OCI-LY1 (cell line): ENCODE measurements around the gene ISX.
"Not testable (repeated sequence)": the region's sequence is repeated elsewhere in the genome, so short reads cannot be mapped to it uniquely, and the experiment has no call there.

Experiments
- H2AFZ ChIP-seq: fragments of 200-600 bp; sonication (generic), shearing (Covaris generic); 2 replicates; pipeline ENCODE4 v1.6.0; 2014; ENCODE audit warnings: antibody characterized with exemption, mild to moderate bottlenecking, low read length
- H3F3A ChIP-seq: fragments of 200-600 bp; sonication (generic), shearing (Covaris generic); 2 replicates; pipeline ENCODE4 v1.6.0; 2014; ENCODE audit warnings: mild to moderate bottlenecking, antibody characterized with exemption, low read length, moderate library complexity; ENCODE audit not compliant: insufficient read depth
- H3K27ac ChIP-seq: fragments of 200-600 bp; sonication (generic); 2 replicates; pipeline ENCODE4 v1.5.1; 2014; ENCODE audit warnings: low read length, mixed run types, mild to moderate bottlenecking, low read depth; ENCODE audit not compliant: poor library complexity, severe bottlenecking
- H3K27me3 ChIP-seq: fragments of 200-600 bp; sonication (generic); 2 replicates; pipeline ENCODE4 v1.6.0; 2014; ENCODE audit warnings: antibody characterized with exemption, mild to moderate bottlenecking, low read length, moderate library complexity; ENCODE audit not compliant: insufficient read depth
- H3K36me3 ChIP-seq: fragments of 200-600 bp; sonication (generic); 2 replicates; pipeline ENCODE4 v1.6.1; 2014; ENCODE audit warnings: mild to moderate bottlenecking, antibody characterized with exemption, low read length, moderate library complexity, mixed read lengths; ENCODE audit not compliant: insufficient read depth
- H3K4me1 ChIP-seq: fragments of 200-600 bp; sonication (generic); 2 replicates; pipeline ENCODE4 v1.5.1; 2014; ENCODE audit warnings: mild to moderate bottlenecking, low read length, moderate library complexity; ENCODE audit not compliant: insufficient read depth, severe bottlenecking
- H3K4me2 ChIP-seq: fragments of 200-600 bp; sonication (generic), shearing (Covaris generic); 2 replicates; pipeline ENCODE4 v1.6.1; 2014; ENCODE audit warnings: low read length
- H3K4me3 ChIP-seq: fragments of 200-600 bp; sonication (generic); 2 replicates; pipeline ENCODE4 v1.5.1; 2014; ENCODE audit warnings: low read length, low read depth, mild to moderate bottlenecking, mixed read lengths; ENCODE audit not compliant: poor library complexity, severe bottlenecking
- H3K79me2 ChIP-seq: fragments of 200-600 bp; shearing (Covaris generic); 2 replicates; pipeline ENCODE4 v1.6.1; 2016; ENCODE audit warnings: mixed run types, low read length, mixed read lengths; ENCODE audit not compliant: insufficient read depth
- H3K9ac ChIP-seq: fragments of 200-600 bp; sonication (generic), shearing (Covaris generic); 2 replicates; pipeline ENCODE4 v1.6.1; 2014; ENCODE audit warnings: mild to moderate bottlenecking, low read length, mixed read lengths
- H3K9me2 ChIP-seq: fragments of 200-600 bp; sonication (generic), shearing (Covaris generic); 2 replicates; pipeline ENCODE4 v1.6.1; 2014; ENCODE audit warnings: low read depth, mild to moderate bottlenecking, low read length, mixed read lengths
- H3K9me3 ChIP-seq: fragments of 200-600 bp; shearing (Covaris generic); 2 replicates; pipeline ENCODE4 v1.6.1; 2014; ENCODE audit warnings: low read length, mixed read lengths
- H4K20me1 ChIP-seq: fragments of 200-600 bp; sonication (generic), shearing (Covaris generic); 2 replicates; pipeline ENCODE4 v1.6.0; 2016; ENCODE audit warnings: mild to moderate bottlenecking, low read length; ENCODE audit not compliant: insufficient read depth
- EZH2 ChIP-seq: fragments of 200-600 bp; sonication (generic), shearing (Covaris generic); IDR thresholded peaks from 2 replicates; pipeline ENCODE4 v1.8.0; 2017; ENCODE audit warnings: borderline replicate concordance, mixed run types, mild to moderate bottlenecking, antibody characterized with exemption, low read length, moderate library complexity, mixed read lengths
- TF ChIP-seq, protein P1 (sequence below): fragments of 200-600 bp; sonication (generic), shearing (Covaris generic); IDR thresholded peaks from 2 replicates; pipeline ENCODE4 v1.5.1; 2017; ENCODE audit warnings: mild to moderate bottlenecking, antibody characterized with exemption, low read length, moderate library complexity, mixed read lengths

The ISX gene

DNA sequence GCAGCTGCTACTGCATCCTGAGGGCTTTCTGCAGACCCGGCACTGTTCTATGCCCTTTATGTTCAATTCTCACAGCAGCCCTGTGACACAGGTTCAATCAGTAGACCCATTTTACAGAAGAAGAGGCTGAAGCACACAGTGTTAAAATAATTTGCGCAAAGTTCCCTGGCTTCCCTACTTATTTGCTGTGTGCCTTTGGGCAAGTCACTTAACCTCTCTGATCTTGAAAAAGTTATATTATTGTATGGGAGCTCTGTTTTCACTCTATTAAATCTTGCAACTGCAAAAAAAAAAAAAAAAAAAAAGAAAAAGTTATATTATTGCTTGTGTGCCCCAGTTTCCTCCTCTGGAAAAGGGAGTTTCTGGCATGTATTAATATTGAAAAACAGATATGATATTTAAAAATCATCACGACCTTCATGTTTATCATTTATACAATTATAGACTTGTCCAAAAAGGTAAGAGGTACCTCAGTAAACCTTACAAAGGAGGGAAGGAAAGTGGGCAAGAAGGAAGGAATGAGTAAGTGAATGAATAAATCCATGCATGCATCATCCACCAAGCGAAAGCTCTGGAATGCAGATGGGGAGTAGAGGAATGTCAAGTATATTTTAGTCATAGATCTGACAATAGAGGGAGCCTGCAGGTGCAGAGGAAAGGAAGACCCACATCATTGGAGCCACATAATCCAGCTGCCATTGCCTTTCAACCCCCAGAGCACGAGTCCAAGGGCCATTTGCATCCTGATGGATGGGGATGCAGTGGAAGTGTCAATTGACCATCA, 21.2 kb upstream of the ISX start:
- Histone ChIP-seq H3K27me3 (peaks cover 6% of the 10 kb centered on the region; the same call in 1 of the 2 replicates), H3K27ac (no peak overlapping the region)

DNA sequence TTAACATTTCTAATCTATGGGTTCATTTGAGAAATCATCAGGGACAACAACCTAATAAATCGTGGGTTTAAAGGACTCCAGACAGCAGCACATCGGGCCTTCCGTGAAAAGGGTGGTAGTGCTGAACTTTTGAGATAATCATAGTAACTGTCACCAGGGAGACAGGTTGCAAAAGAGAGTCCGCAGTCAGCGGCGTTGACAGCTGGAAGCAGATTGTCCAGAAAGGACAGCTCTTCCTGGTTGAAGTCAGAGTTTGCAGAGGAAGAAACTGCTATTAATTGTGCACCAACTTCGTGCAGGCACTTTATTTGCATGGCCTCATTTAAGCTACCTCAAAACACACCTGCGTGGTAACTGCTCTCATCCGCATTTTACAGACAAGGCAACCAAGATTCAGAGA, 20.5 kb upstream of the ISX start:
- Histone ChIP-seq H3K36me3 (no peaks in the 10 kb centered on the region), H3K79me2 (no peaks in the 10 kb centered on the region), H3K4me2 (no peak overlapping the region), H3K4me1 (no peaks in the 10 kb centered on the region), H2AFZ (no peak overlapping the region), H3F3A (no peaks in the 10 kb centered on the region), H4K20me1 (no peaks in the 10 kb centered on the region), H3K27ac (no peak overlapping the region), H3K9me2 (no peaks in the 10 kb centered on the region), H3K4me3 (no peak overlapping the region), H3K9ac (no peak overlapping the region), H3K27me3 (peaks cover 6% of the 10 kb centered on the region; the same call in 1 of the 2 replicates), H3K9me3 (no peaks in the 10 kb centered on the region)
- TF ChIP-seq, protein P1, sequence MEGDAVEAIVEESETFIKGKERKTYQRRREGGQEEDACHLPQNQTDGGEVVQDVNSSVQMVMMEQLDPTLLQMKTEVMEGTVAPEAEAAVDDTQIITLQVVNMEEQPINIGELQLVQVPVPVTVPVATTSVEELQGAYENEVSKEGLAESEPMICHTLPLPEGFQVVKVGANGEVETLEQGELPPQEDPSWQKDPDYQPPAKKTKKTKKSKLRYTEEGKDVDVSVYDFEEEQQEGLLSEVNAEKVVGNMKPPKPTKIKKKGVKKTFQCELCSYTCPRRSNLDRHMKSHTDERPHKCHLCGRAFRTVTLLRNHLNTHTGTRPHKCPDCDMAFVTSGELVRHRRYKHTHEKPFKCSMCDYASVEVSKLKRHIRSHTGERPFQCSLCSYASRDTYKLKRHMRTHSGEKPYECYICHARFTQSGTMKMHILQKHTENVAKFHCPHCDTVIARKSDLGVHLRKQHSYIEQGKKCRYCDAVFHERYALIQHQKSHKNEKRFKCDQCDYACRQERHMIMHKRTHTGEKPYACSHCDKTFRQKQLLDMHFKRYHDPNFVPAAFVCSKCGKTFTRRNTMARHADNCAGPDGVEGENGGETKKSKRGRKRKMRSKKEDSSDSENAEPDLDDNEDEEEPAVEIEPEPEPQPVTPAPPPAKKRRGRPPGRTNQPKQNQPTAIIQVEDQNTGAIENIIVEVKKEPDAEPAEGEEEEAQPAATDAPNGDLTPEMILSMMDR = no peak
- TF ChIP-seq EZH2 = no peak

More for the DNA sequence above, 21.2 kb upstream of the ISX start:
- Histone ChIP-seq H3F3A (no peaks in the 10 kb centered on the region), H2AFZ (no peak overlapping the region), H3K79me2 (no peaks in the 10 kb centered on the region), H3K4me3 (no peak overlapping the region), H4K20me1 (no peaks in the 10 kb centered on the region), H3K36me3 (no peaks in the 10 kb centered on the region), H3K4me1 (no peaks in the 10 kb centered on the region), H3K4me2 (no peak overlapping the region), H3K9me2 (no peaks in the 10 kb centered on the region), H3K9me3 (no peaks in the 10 kb centered on the region), H3K9ac (no peak overlapping the region)
- TF ChIP-seq, protein P1 = no peak
- TF ChIP-seq EZH2 = no peak

DNA sequence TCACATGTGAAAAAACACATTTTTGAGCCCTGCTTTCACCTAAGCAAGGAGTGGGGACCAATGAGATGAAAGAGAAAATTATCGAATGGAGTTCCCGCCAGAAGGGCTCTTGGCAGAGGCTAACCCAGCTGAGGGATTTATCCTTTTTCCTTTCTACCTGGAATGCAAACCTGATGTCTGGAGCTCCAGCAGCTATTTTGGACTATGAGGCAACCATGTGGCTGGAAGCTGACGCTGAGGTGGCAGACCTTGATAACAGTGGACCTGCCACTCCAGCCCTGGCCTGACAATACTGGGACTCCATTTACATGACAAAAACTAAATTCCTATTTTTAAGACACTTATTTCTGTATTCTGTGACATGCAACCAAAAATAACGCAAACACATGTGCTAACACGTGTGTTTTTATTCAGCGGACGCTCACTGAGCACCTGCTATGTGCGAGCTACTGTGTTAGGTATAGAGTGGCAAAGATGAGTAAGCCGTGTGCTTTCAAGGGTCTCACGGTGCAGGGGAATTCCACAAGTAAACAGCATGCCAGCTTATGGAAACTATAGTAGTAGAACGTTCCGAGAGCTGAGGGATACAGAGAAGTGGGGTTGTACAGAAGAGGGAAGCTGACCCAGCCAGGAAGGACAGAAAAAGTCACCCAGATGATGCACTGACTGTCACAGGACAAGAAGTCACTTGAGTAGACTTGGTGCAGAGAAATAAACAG, 19.1 kb upstream of the ISX start:
- H3K4me2 ChIP-seq = no peak overlapping the region
- no peak overlapping the region for H3K27ac ChIP-seq
- H3F3A ChIP-seq = no peaks in the 10 kb centered on the region
- no peak overlapping the region for H3K9ac ChIP-seq
- no peaks in the 10 kb centered on the region for H3K79me2 ChIP-seq
- no peaks in the 10 kb centered on the region; the same call in 1 of the 2 replicates for H3K36me3 ChIP-seq
- no peak overlapping the region for H2AFZ ChIP-seq
- no peaks in the 10 kb centered on the region for H3K4me1 ChIP-seq
- no peaks in the 10 kb centered on the region for H3K9me2 ChIP-seq
- H3K4me3 ChIP-seq = no peak overlapping the region
- no peaks in the 10 kb centered on the region for H4K20me1 ChIP-seq
- TF ChIP-seq EZH2 = no peak
- TF ChIP-seq, protein P1 = no peak
- no peaks in the 10 kb centered on the region for H3K9me3 ChIP-seq
- peaks cover 6% of the 10 kb centered on the region; the same call in 1 of the 2 replicates for H3K27me3 ChIP-seq

DNA sequence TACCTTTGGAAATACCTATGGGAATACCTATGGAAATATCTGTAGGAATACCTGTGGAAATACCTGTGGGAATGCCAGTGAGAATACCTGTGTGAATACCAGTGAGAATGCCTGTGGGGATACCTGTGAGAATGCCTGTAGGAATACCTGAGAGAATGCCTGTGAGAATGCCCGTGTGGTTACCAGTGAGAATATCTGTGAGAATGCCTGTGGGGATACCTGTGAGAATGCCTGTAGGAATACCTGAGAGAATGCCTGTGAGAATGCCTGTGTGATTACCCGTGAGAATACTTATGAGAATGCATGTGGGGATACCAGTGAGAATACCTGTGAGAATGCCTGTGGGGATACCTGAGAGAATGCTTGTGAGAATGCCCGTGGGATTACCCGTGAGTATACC, 15.9 kb upstream of the ISX start:
- not testable (repeated sequence) for H3K9me3 ChIP-seq, H2AFZ ChIP-seq, H3K9ac ChIP-seq, H3K4me3 ChIP-seq, H3K79me2 ChIP-seq, H3F3A ChIP-seq, H3K27ac ChIP-seq, H3K36me3 ChIP-seq, H3K4me1 ChIP-seq, H4K20me1 ChIP-seq, H3K9me2 ChIP-seq, H3K27me3 ChIP-seq, H3K4me2 ChIP-seq
